Measurements from ENCODE around the gene ATG5.

ATG5 gene

GRCh38 chr6:106212576-106212975 lies 113.0 kb downstream of the ATG5 start:
- no peak overlapping the region for H3K4me3 ChIP-seq (replicated peaks; ENCODE audit: low read depth, low read length)
- no peak for DNase-seq (ENCODE audit: low read depth)
- no peak for TF ChIP-seq CTCF (IDR thresholded peaks at IDR 0.05; ENCODE audit: low read length, missing control alignments)

GRCh38 chr6:106206905-106207304 lies 118.7 kb downstream of the ATG5 start:
- H3K4me3 ChIP-seq (replicated peaks; ENCODE audit: low read depth, low read length), result no peak overlapping the region
- TF ChIP-seq CTCF (IDR thresholded peaks at IDR 0.05; ENCODE audit: low read length, missing control alignments), result no peak
- no peak for DNase-seq (ENCODE audit: low read depth)

- no peak for DNase-seq (ENCODE audit: low read depth)
These were observed 120.6 kb downstream of the ATG5 start for GRCh38 chr6:106204961-106205360.

GRCh38 chr6:106199998-106200397 lies 125.6 kb downstream of the ATG5 start:
- H3K4me3 ChIP-seq (replicated peaks; ENCODE audit: low read depth, low read length), result no peak overlapping the region
- TF ChIP-seq CTCF (IDR thresholded peaks at IDR 0.05; ENCODE audit: low read length, missing control alignments), result no peak
- peak; percentile 78 for DNase-seq (ENCODE audit: low read depth)

More at GRCh38 chr6:106204961-106205360, 120.6 kb downstream of the ATG5 start:
- no peak for TF ChIP-seq CTCF (IDR thresholded peaks at IDR 0.05; ENCODE audit: low read length, missing control alignments)
- no peak overlapping the region for H3K4me3 ChIP-seq (replicated peaks; ENCODE audit: low read depth, low read length)

GRCh38 chr6:106199331-106199730 lies 126.2 kb downstream of the ATG5 start:
- H3K4me3 ChIP-seq (replicated peaks; ENCODE audit: low read depth, low read length), result no peak overlapping the region
- TF ChIP-seq CTCF (IDR thresholded peaks at IDR 0.05; ENCODE audit: low read length, missing control alignments), result no peak
- DNase-seq (ENCODE audit: low read depth), result no peak

- no peak for TF ChIP-seq CTCF (IDR thresholded peaks at IDR 0.05; ENCODE audit: low read length, missing control alignments)
- no peak overlapping the region for H3K4me3 ChIP-seq (replicated peaks; ENCODE audit: low read depth, low read length)
- no peak for DNase-seq (ENCODE audit: low read depth)
These were observed 128.1 kb downstream of the ATG5 start for GRCh38 chr6:106197441-106197840.

Measured in fibroblast of pulmonary artery (primary cell).